TTC549 (cell line): ENCODE results near the gene CMYA5.
"Not testable (repeated sequence)": the region's sequence is repeated elsewhere in the genome, so short reads cannot be mapped to it uniquely, and the experiment has no call there.

Experiments used
- FAIRE-seq: peaks from 2 replicates; lab custom pipeline; 2012; peaks lifted over from hg19 to GRCh38; lab: Jason Lieb, UNC

CMYA5 gene

GRCh38 chr5:79750611-79751510 lies 61.2 kb downstream of the CMYA5 start:
- no peak for FAIRE-seq

- FAIRE-seq = no peak
Measured at GRCh38 chr5:79753092-79753491, 63.5 kb downstream of the CMYA5 start.

- FAIRE-seq = no peak
Measured at GRCh38 chr5:79753877-79754645, 64.4 kb downstream of the CMYA5 start.

DNA sequence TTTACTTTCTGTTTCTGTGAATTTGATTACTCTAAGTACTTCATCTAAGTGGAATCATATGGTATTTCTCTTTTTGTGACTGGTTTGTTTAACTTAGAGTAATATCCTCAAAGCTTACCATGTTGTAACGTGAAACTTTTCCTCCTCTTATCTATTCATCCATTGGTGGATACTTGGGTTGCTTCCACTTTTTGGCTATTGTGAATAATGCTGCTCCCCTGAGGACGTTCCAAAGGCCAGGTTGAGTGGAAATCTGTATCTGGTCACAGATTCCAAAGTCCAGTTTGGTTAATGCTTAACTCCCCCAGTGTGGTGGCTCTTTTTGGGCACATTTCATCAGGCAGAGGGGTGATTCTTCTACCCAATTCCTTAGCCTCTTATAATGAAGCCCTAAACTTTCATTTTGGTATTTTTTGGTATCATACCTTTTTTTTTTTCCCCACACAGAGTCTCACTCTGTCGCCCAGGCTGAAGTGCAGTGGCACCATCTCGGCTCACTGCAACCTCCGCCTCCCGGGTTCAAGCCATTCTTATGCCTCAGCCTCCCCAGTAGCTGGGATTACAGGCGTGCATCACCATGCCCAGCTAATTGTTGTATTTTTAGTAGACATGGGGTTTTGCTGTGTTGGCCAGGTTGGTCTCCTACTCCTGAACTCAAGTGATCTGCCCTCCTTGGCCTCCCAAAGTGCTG lies 65.4 kb downstream of the CMYA5 start:
- FAIRE-seq = no peak

DNA sequence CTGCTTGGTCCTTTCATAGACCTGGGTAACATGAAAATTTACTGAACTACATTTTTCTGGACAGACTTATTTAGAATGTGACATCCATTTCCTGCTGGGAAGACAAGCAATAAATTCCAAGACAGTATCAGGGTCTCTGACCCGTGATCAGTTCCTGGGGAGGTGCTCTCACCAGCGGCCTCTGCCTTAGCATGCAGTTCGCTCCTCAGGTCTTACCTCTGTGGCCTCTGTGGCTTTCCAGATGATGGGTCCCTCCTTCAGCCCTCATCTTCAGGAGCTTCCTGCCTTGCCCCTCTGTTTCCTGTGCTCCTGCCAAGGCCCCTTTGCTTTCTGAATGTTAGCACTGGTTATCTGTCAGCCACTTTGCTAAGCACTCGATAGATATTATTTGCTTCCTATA lies 66.4 kb downstream of the CMYA5 start:
- no peak for FAIRE-seq

- no peak for FAIRE-seq
Measured at GRCh38 chr5:79759436-79759835, 69.8 kb downstream of the CMYA5 start.

GRCh38 chr5:79759848-79760247 lies 70.2 kb downstream of the CMYA5 start:
- FAIRE-seq = no peak

GRCh38 chr5:79762929-79763328 lies 73.3 kb downstream of the CMYA5 start:
- no peak for FAIRE-seq

- not testable (repeated sequence) for FAIRE-seq
Measured at GRCh38 chr5:79764147-79764546, 74.5 kb downstream of the CMYA5 start.

- no peak for FAIRE-seq
Measured at GRCh38 chr5:79771387-79771786, 81.8 kb downstream of the CMYA5 start.

- no peak for FAIRE-seq
Measured at GRCh38 chr5:79772651-79773050, 83.0 kb downstream of the CMYA5 start.

DNA sequence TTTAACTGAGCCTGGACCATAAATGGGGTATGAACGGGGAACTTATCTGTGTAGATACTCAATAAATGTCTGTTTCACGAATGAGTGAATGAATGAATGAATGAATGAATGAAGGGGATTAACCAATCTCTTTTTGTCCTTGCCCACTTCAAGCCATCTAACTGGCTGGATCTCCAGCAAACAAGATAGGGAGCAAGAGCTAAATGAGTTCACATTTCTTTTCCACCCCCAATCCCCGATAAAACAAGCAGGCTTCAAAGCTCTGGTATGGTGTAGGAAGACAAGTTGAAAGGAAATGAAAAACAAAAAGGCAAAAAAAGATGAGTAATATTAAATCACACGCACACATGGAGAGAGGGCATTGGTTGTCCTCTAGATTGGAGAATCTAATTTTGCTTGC lies 84.0 kb downstream of the CMYA5 start:
- no peak for FAIRE-seq

- FAIRE-seq = no peak
Measured at GRCh38 chr5:79774171-79774854, 84.7 kb downstream of the CMYA5 start.

DNA sequence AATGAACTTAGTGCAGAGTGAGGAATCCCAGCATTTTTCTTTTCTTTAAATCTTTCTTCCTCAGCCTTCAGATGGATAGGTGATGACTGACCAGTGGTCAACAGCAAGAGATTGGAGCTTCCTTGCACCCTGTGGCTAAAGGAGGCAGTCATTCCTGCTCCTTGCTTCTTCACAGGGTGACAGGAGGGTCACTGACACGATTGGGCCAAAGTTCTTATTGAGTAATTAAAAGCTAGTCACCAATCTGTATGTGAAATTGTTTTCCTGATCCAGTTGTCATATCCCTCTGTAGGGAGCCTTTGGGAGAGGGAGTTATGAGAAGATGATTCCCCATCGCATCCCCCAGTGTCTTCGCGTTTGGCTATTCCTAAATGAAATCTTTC lies 85.2 kb downstream of the CMYA5 start:
- no peak for FAIRE-seq

GRCh38 chr5:79784741-79785140 lies 95.1 kb downstream of the CMYA5 start:
- not testable (repeated sequence) for FAIRE-seq

GRCh38 chr5:79785983-79786382 lies 96.3 kb downstream of the CMYA5 start:
- FAIRE-seq = no peak

DNA sequence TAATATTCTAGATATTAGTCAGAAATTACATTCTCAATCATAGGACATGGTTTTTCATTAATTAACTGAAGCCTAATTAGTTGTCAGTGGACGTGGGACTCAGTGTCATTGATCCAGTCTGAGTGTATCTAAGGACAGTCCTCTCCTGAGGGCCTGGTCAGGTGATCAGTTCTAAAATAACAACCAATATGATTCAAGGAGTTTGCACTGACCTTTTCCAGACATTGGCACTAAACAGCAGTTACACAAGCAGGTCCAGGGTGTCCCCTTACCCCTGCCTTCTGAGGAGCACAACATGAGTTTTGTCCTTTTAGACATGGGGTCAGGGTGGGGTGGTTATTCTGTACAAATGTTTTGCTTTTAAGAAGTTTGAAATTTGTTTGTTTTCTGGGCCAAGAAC lies 97.8 kb downstream of the CMYA5 start:
- FAIRE-seq = no peak

DNA sequence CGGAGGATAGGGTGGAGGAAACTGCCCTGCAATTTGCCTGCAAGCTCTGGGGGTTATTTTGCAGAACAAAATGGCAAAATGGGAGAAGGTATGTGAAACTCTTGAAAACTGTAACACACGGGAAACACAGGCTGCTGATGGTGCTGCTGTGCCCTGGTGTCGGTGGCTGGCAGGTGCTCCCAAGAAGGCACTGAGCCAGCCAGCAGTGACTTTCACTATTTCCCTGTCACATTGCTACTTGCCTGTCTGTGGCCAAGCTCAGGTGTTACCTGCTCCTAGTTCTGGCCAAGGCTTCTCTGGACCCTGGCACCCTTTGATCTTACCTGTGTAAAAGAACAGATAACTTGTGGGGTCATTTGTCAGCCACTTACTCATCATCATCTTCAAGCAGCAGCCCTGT lies 102.2 kb downstream of the CMYA5 start:
- no peak for FAIRE-seq

- no peak for FAIRE-seq
Measured at GRCh38 chr5:79792463-79792862, 102.8 kb downstream of the CMYA5 start.

DNA sequence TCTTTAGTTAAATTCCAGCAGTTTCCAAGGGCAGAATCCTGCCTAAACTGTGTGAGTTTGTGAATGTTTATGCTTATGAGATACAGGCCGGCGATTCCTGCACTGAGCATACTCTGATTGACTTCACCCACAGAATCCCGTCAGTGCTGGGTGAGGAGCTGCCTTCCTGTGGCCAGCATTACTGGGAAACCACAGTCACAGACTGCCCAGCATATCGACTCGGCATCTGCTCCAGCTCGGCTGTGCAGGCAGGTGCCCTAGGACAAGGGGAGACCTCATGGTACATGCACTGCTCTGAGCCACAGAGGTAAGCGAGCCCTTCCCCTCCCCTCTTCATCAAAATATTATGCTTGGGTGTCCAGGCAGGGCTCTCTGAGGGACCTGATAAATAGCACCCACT lies 103.7 kb downstream of the CMYA5 start:
- FAIRE-seq = no peak

- no peak for FAIRE-seq
Measured at GRCh38 chr5:79793722-79794121, 104.1 kb downstream of the CMYA5 start.

DNA sequence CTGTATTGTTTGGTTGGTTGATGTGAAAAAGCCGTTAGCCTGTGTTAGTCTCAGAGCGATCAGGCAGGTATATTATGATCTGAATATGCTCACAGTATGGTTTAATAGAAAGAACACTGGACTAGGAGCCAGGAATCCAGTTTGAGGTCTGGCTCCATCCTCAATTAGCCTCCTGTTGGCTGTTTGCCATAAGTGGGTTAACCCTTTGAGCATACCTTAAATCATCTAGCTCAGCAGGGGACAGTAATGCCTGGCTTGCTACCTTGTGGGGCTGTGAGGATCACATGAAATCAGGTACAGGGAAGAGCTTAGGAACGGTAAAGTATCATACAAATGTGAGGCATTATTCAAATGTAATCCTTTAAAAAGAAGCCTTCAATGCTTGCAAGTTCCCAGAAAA lies 104.7 kb downstream of the CMYA5 start:
- no peak for FAIRE-seq
